ENCODE measurements around the gene BMP7. TPM values are rescaled to one million over a fixed set of nuclear protein-coding genes. Genes with fewer than 3 reads are reported as not detected.
A peak's percentile ranks its signal among the peaks of the same experiment; 100 is the strongest.

BMP7 gene
- total RNA-seq, 1 experiment from 2014 or later: not detected

DNA sequence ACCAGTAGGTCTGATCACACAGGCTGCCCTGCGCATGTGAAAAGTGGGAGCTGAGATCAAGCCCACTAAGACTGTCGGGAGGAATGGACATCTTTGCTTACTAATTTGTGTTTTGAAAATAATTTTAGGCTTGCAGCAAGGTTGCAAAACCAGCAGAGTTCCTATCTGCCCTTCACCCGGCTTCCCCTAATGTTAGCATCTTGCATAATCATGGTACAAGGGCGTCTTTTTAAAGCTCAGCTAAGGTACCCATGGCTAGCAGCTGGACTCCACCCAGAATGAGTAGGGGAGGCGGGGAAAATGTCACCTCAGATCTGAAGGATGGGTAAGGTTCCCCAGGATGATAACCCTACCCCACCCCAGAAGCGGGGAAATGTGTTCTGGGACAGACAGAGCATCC, 25.3 kb upstream of the BMP7 start:
- Mint-ChIP-seq H3K36me3 (ENCODE audit: insufficient read depth, unreplicated experiment) (no peaks in the 10 kb centered on the region), H3K27me3 (ENCODE audit: insufficient read depth, unreplicated experiment) (peaks cover 77% of the 10 kb centered on the region), H3K4me3 (ENCODE audit: unreplicated experiment) (no peak overlapping the region), H3K27ac (ENCODE audit: low read depth, unreplicated experiment) (no peak overlapping the region), H3K4me1 (ENCODE audit: insufficient read depth, unreplicated experiment) (no peaks in the 10 kb centered on the region), H3K9me3 (ENCODE audit: unreplicated experiment) (no peaks in the 10 kb centered on the region)
- no TSS peak for BruUV-seq (replicated peaks)
- TF ChIP-seq, protein P1, sequence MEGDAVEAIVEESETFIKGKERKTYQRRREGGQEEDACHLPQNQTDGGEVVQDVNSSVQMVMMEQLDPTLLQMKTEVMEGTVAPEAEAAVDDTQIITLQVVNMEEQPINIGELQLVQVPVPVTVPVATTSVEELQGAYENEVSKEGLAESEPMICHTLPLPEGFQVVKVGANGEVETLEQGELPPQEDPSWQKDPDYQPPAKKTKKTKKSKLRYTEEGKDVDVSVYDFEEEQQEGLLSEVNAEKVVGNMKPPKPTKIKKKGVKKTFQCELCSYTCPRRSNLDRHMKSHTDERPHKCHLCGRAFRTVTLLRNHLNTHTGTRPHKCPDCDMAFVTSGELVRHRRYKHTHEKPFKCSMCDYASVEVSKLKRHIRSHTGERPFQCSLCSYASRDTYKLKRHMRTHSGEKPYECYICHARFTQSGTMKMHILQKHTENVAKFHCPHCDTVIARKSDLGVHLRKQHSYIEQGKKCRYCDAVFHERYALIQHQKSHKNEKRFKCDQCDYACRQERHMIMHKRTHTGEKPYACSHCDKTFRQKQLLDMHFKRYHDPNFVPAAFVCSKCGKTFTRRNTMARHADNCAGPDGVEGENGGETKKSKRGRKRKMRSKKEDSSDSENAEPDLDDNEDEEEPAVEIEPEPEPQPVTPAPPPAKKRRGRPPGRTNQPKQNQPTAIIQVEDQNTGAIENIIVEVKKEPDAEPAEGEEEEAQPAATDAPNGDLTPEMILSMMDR (IDR thresholded peaks at IDR 0.05; ENCODE audit: unreplicated experiment): no peak
- DNase-seq (ENCODE audit: unreplicated experiment): no peak
- POLR2A ChIA-PET: interaction anchor here (1.3 kb wide), 1 partner anchor 31 kb away, joined by 3 read pairs; no protein-coding TSS in a partner anchor
- intact Hi-C loops (cut with micrococcal nuclease): no loop called here
- CTCF ChIA-PET: interaction anchor here (0.7 kb wide), 1 partner anchor 365 kb away, joined by 4 read pairs; no protein-coding TSS in a partner anchor

DNA sequence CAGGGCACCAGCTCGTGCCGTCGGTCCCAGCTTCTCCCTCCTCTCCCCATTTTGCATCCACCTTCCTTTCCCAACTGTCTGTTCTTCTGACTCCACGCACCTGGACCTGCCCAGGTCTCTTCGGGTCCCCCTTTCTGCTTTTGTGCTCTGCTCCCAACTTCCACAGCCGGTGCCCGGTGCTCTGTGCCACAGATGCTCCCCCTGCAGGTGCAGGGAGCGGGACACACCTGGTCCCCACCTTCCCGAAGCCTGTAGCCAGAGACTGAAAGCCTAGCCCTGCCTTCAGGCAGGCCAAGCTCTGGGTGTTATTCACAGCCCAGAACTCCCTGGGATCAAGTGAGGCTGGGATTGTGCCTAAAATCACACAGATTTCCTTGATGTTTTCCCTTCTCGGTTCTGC, 24.6 kb upstream of the BMP7 start:
- H3K4me3 Mint-ChIP-seq (ENCODE audit: unreplicated experiment): no peak overlapping the region
- DNase-seq (ENCODE audit: unreplicated experiment): peak; percentile 4
- CTCF ChIA-PET: interaction anchor here (0.6 to 0.7 kb wide), 2 partner anchors 78 to 365 kb away, joined by 4 read pairs; no protein-coding TSS in a partner anchor
- intact Hi-C loops (cut with micrococcal nuclease): no loop called here
- H3K9me3 Mint-ChIP-seq (ENCODE audit: unreplicated experiment): no peaks in the 10 kb centered on the region
- H3K27ac Mint-ChIP-seq (ENCODE audit: low read depth, unreplicated experiment): no peak overlapping the region
- H3K36me3 Mint-ChIP-seq (ENCODE audit: insufficient read depth, unreplicated experiment): no peaks in the 10 kb centered on the region
- POLR2A ChIA-PET: interaction anchor here (0.7 to 1.3 kb wide), 2 partner anchors 32 to 79 kb away, joined by 3 read pairs; no protein-coding TSS in a partner anchor
- peaks cover 84% of the 10 kb centered on the region for H3K27me3 Mint-ChIP-seq (ENCODE audit: insufficient read depth, unreplicated experiment)
- no TSS peak for BruUV-seq (replicated peaks)
- TF ChIP-seq, protein P1 (IDR thresholded peaks at IDR 0.05; ENCODE audit: unreplicated experiment): peak; percentile 8
- no peaks in the 10 kb centered on the region for H3K4me1 Mint-ChIP-seq (ENCODE audit: insufficient read depth, unreplicated experiment)

GRCh38 chr20:57290178-57290484, 23.7 kb upstream of the BMP7 start:
- Mint-ChIP-seq H3K27ac (ENCODE audit: low read depth, unreplicated experiment) (no peak overlapping the region), H3K4me3 (ENCODE audit: unreplicated experiment) (no peak overlapping the region), H3K36me3 (ENCODE audit: insufficient read depth, unreplicated experiment) (no peaks in the 10 kb centered on the region), H3K9me3 (ENCODE audit: unreplicated experiment) (no peaks in the 10 kb centered on the region), H3K4me1 (ENCODE audit: insufficient read depth, unreplicated experiment) (no peaks in the 10 kb centered on the region), H3K27me3 (ENCODE audit: insufficient read depth, unreplicated experiment) (peaks cover 86% of the 10 kb centered on the region)
- TF ChIP-seq, protein P1 (IDR thresholded peaks at IDR 0.05; ENCODE audit: unreplicated experiment): no peak
- POLR2A ChIA-PET: no interaction called here
- intact Hi-C loops (cut with micrococcal nuclease): no loop called here
- DNase-seq (ENCODE audit: unreplicated experiment): no peak
- BruUV-seq (replicated peaks): no TSS peak
- CTCF ChIA-PET: no interaction called here

DNA sequence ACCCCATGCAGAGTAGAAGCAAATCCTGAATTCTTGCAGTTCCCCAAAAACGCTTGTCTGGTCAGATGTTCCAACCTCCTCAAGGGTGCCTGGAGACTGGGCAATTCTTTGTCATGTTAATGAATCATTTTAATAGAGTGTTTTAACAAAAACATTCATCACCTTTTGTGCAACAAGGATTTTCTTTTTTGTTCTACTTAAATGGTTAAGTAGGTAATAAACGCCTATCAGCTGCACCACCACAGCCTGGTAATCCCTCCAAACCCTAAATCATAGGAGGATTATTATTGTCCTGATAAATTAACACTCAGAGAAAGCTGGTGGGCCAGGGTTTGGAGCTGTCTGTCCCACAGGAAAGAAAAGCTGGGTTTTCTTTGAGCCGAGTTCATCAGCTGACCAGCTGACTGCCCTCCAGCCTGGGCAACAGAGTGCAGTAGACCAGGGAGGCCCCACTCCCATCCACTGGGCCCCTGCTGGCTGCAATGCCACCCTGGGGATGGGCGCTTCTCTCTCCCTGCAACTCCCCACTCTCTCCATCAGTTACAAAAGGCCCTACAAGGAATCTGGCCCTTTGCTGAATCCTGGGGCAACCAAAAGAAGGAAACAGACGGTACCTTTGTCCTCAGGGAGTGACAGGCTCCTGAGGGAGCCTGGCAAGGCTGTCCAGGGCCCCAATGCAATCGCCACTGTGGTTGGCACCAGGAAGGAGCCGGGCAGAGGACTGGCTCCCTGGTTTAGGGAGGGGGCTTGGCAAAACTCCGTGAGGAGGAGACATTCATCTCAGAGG, 23.1 kb upstream of the BMP7 start:
- no peak overlapping the region for H3K27ac Mint-ChIP-seq (ENCODE audit: low read depth, unreplicated experiment)
- no peak overlapping the region for H3K4me3 Mint-ChIP-seq (ENCODE audit: unreplicated experiment)
- intact Hi-C loops (cut with micrococcal nuclease): no loop called here
- TF ChIP-seq, protein P1 (IDR thresholded peaks at IDR 0.05; ENCODE audit: unreplicated experiment): no peak
- H3K9me3 Mint-ChIP-seq (ENCODE audit: unreplicated experiment): no peaks in the 10 kb centered on the region
- no peaks in the 10 kb centered on the region for H3K36me3 Mint-ChIP-seq (ENCODE audit: insufficient read depth, unreplicated experiment)
- ChIA-PET CTCF (interaction anchor here (1.2 kb wide), 1 partner anchor 113 kb away, joined by 3 read pairs; no protein-coding TSS in a partner anchor), POLR2A (no interaction called here)
- peaks cover 86% of the 10 kb centered on the region for H3K27me3 Mint-ChIP-seq (ENCODE audit: insufficient read depth, unreplicated experiment)
- H3K4me1 Mint-ChIP-seq (ENCODE audit: insufficient read depth, unreplicated experiment): no peaks in the 10 kb centered on the region
- no peak for DNase-seq (ENCODE audit: unreplicated experiment)
- BruUV-seq (replicated peaks): no TSS peak
